GM06990 (cell line): ENCODE data around the gene NTNG1.

Experiments used
- DNase-seq: peaks from one replicate; pipeline ENCODE4 v3.0.0-alpha.2; 2011; ENCODE audit not compliant: insufficient read length; ENCODE audit errors: extremely low read depth
- H3K27me3 ChIP-seq: replicated peaks from 2 replicates; pipeline ENCODE4 v1.6.0; 2011; ENCODE audit warnings: low read length; ENCODE audit not compliant: control insufficient read depth, insufficient read depth
- H3K36me3 ChIP-seq: 2 replicates; pipeline ENCODE4 v1.5.1; 2011; ENCODE audit warnings: low read length; ENCODE audit not compliant: control insufficient read depth, insufficient read depth
- H3K4me3 ChIP-seq: replicated peaks from 2 replicates; pipeline ENCODE4 v1.5.1; 2011; ENCODE audit warnings: low read depth, mild to moderate bottlenecking, control low read depth, low read length
- CTCF ChIP-seq: IDR thresholded peaks from 2 replicates; pipeline ENCODE4 v1.5.1; 2011; ENCODE audit warnings: low read length, control low read depth, mild to moderate bottlenecking, inconsistent platforms; ENCODE audit not compliant: insufficient read depth, poor library complexity, severe bottlenecking

Gene NTNG1

GRCh38 chr1:107514841-107515240 lies 374.0 kb downstream of the NTNG1 start:
- Histone ChIP-seq H3K27me3 (no peaks in the 10 kb centered on the region), H3K36me3 (no peaks in the 10 kb centered on the region), H3K4me3 (no peak overlapping the region)
- TF ChIP-seq CTCF = no peak
- no peak for DNase-seq

- H3K36me3 ChIP-seq = no peaks in the 10 kb centered on the region
- no peaks in the 10 kb centered on the region for H3K27me3 ChIP-seq
- no peak for DNase-seq
- no peak overlapping the region for H3K4me3 ChIP-seq
- TF ChIP-seq CTCF = peak; percentile 21
Observed at GRCh38 chr1:107515702-107516101, 374.9 kb downstream of the NTNG1 start.

GRCh38 chr1:107523061-107523460 lies 382.2 kb downstream of the NTNG1 start:
- no peak for DNase-seq

GRCh38 chr1:107523736-107524135 lies 382.9 kb downstream of the NTNG1 start:
- no peak overlapping the region for H3K4me3 ChIP-seq
- TF ChIP-seq CTCF = no peak
- no peaks in the 10 kb centered on the region for H3K27me3 ChIP-seq
- H3K36me3 ChIP-seq = no peaks in the 10 kb centered on the region
- no peak for DNase-seq

More at GRCh38 chr1:107523061-107523460, 382.2 kb downstream of the NTNG1 start:
- H3K4me3 ChIP-seq = no peak overlapping the region
- TF ChIP-seq CTCF = no peak
- H3K36me3 ChIP-seq = no peaks in the 10 kb centered on the region
- no peaks in the 10 kb centered on the region for H3K27me3 ChIP-seq

GRCh38 chr1:107524301-107524700 lies 383.5 kb downstream of the NTNG1 start:
- Histone ChIP-seq H3K36me3 (no peaks in the 10 kb centered on the region), H3K27me3 (no peaks in the 10 kb centered on the region), H3K4me3 (no peak overlapping the region)
- no peak for TF ChIP-seq CTCF
- no peak for DNase-seq

- Histone ChIP-seq H3K36me3 (no peaks in the 10 kb centered on the region), H3K4me3 (no peak overlapping the region), H3K27me3 (no peaks in the 10 kb centered on the region)
- no peak for TF ChIP-seq CTCF
- no peak for DNase-seq
Observed at GRCh38 chr1:107525145-107525544, 384.3 kb downstream of the NTNG1 start.
